Ishikawa (cell line): ENCODE data around the gene CCDC150.

Experiments used
- TAF1 ChIP-seq: IDR thresholded peaks from 2 replicates; pipeline ENCODE4 v1.6.1; 2012; ENCODE audit warnings: low read depth, mild to moderate bottlenecking
- TF ChIP-seq, protein P1 (sequence below): IDR thresholded peaks from 2 replicates; pipeline ENCODE4 v1.6.1; 2012

- TF ChIP-seq, protein P1, sequence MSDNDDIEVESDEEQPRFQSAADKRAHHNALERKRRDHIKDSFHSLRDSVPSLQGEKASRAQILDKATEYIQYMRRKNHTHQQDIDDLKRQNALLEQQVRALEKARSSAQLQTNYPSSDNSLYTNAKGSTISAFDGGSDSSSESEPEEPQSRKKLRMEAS = no peak
- no peak for TF ChIP-seq TAF1
Measured at GRCh38 chr2:196739031-196739430, 99.5 kb downstream of the CCDC150 start.
